Neural cell (in vitro differentiated cells): ENCODE data around the gene PAIP2.

ENCODE experiments used
- CTCF ChIP-seq: fragments of 450-650 bp; IDR thresholded peaks from 2 replicates; pipeline ENCODE4 v1.5.1; 2014; ENCODE audit warnings: antibody characterized with exemption, mild to moderate bottlenecking, moderate library complexity; ENCODE audit not compliant: poor library complexity, severe bottlenecking
- EP300 ChIP-seq: fragments of 450-650 bp; conservative IDR thresholded peaks from 2 replicates; pipeline ENCODE4 v1.6.1; 2014; ENCODE audit warnings: antibody characterized with exemption, mild to moderate bottlenecking, moderate library complexity; ENCODE audit not compliant: poor library complexity, severe bottlenecking
- EZH2 ChIP-seq: fragments of 200-600, 300-800 bp; shearing (Covaris generic), sonication (generic); IDR thresholded peaks from 2 replicates; pipeline ENCODE4 v1.6.1; 2014; ENCODE audit warnings: antibody characterized with exemption, low read length, borderline replicate concordance, mild to moderate bottlenecking; ENCODE audit not compliant: insufficient read depth, poor library complexity, severe bottlenecking
- MXI1 ChIP-seq: fragments of 450-650 bp; conservative IDR thresholded peaks from 2 replicates; pipeline ENCODE4 v1.6.1; 2014; ENCODE audit warnings: antibody characterized with exemption, mild to moderate bottlenecking; ENCODE audit not compliant: poor library complexity, severe bottlenecking
- POLR2AphosphoS5 ChIP-seq: IDR thresholded peaks from 2 replicates; pipeline ENCODE4 v1.6.1; 2012
- RAD21 ChIP-seq: fragments of 450-650 bp; conservative IDR thresholded peaks from 2 replicates; pipeline ENCODE4 v1.6.1; 2014; ENCODE audit warnings: antibody characterized with exemption, mild to moderate bottlenecking, moderate library complexity
- REST ChIP-seq: IDR thresholded peaks from 2 replicates; pipeline ENCODE4 v1.6.1; 2012; ENCODE audit warnings: borderline replicate concordance
- SMC3 ChIP-seq: fragments of 450-650 bp; conservative IDR thresholded peaks from 2 replicates; pipeline ENCODE4 v1.6.1; 2014; ENCODE audit warnings: antibody characterized with exemption, mild to moderate bottlenecking, moderate library complexity; ENCODE audit not compliant: poor library complexity
- TAF1 ChIP-seq: IDR thresholded peaks from 2 replicates; pipeline ENCODE4 v1.6.1; 2012; ENCODE audit warnings: low read depth

- no peak for TF ChIP-seq CTCF
- TF ChIP-seq EZH2 = no peak
- TF ChIP-seq SMC3 = no peak
- TF ChIP-seq POLR2AphosphoS5 = no peak
- no peak for TF ChIP-seq REST
- TF ChIP-seq RAD21 = no peak
- no peak for TF ChIP-seq MXI1
- no peak for TF ChIP-seq TAF1
- no peak for TF ChIP-seq EP300
These were observed 1.6 kb upstream of the PAIP2 start for GRCh38 chr5:139340051-139340450.
